ENCODE measurements around the gene TOPBP1.

TOPBP1 gene

DNA sequence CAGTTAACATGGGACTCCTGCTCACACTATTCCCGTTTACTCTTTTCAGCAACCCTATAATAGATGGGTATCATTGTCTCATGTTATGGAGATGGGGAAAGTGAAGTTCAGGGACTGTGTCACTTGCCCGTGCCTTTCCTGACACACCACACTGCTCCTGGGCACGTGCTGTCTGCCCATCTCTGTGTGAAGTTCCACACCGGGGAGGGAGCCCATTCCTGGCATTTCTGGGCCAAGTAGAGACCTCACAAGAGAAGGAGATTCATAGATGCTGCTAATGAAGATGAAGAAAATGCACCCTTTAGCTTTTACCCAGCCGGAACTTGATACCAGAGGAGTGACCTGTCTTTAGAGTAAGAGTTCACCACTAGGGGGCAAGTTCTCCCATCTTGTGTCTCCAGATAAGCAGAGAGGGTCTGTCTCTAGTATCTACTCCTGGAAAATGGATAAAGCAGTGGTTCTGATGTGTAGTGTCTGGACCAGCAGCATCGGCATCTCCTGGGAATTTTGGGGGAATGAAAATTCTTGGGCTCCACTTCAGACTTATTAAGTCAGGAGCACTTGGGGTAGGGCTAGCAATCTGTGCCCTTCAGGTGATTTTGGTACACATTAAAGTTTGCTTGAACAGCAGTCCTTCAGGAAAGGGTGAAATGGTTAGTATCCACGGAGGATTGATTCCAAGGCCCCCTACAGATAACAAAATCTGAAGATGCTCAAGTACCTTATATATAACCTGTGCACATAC lies 2.0 kb upstream of the TOPBP1 start:
- no peak for TF ChIP-seq POLR2AphosphoS5 (IDR thresholded peaks at IDR 0.05; ENCODE audit: low read depth, low read length)
- TF ChIP-seq, protein P1, sequence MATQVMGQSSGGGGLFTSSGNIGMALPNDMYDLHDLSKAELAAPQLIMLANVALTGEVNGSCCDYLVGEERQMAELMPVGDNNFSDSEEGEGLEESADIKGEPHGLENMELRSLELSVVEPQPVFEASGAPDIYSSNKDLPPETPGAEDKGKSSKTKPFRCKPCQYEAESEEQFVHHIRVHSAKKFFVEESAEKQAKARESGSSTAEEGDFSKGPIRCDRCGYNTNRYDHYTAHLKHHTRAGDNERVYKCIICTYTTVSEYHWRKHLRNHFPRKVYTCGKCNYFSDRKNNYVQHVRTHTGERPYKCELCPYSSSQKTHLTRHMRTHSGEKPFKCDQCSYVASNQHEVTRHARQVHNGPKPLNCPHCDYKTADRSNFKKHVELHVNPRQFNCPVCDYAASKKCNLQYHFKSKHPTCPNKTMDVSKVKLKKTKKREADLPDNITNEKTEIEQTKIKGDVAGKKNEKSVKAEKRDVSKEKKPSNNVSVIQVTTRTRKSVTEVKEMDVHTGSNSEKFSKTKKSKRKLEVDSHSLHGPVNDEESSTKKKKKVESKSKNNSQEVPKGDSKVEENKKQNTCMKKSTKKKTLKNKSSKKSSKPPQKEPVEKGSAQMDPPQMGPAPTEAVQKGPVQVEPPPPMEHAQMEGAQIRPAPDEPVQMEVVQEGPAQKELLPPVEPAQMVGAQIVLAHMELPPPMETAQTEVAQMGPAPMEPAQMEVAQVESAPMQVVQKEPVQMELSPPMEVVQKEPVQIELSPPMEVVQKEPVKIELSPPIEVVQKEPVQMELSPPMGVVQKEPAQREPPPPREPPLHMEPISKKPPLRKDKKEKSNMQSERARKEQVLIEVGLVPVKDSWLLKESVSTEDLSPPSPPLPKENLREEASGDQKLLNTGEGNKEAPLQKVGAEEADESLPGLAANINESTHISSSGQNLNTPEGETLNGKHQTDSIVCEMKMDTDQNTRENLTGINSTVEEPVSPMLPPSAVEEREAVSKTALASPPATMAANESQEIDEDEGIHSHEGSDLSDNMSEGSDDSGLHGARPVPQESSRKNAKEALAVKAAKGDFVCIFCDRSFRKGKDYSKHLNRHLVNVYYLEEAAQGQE (IDR thresholded peaks at IDR 0.05; ENCODE audit: insufficient read depth in 1 of 2, low read depth in 2 of 2, low read length in 2 of 2): no peak
- no peak for TF ChIP-seq FOXP2 (optimal IDR thresholded peaks at IDR 0.05; ENCODE audit: borderline replicate concordance, extremely low read depth, extremely low read length, insufficient read depth)
- no peak for TF ChIP-seq TAF1 (IDR thresholded peaks at IDR 0.05; ENCODE audit: borderline replicate concordance, insufficient read depth, low read length)
- no peak for TF ChIP-seq SIN3A (IDR thresholded peaks at IDR 0.05; ENCODE audit: borderline replicate concordance, insufficient read depth, low read length)

DNA sequence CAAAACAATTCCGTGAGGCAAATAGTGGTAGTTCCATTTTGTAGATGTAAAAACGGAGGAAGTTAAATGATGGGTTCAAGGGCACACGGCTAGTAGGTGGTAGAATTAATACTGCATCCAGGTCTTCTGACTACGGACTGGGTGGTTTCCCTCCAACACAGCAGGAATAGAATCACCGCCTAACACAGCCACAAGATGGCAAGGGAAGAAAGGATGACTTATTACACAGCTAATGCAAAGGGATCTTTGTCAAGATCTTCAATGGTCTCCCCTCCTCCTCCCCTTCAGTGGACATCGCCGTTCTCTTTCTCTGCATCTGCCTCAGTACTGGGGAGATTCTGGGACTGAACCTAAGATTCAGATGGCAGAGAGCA lies 524 bp upstream of the TOPBP1 start:
- no peak for TF ChIP-seq FOXP2 (optimal IDR thresholded peaks at IDR 0.05; ENCODE audit: borderline replicate concordance, extremely low read depth, extremely low read length, insufficient read depth)

DNA sequence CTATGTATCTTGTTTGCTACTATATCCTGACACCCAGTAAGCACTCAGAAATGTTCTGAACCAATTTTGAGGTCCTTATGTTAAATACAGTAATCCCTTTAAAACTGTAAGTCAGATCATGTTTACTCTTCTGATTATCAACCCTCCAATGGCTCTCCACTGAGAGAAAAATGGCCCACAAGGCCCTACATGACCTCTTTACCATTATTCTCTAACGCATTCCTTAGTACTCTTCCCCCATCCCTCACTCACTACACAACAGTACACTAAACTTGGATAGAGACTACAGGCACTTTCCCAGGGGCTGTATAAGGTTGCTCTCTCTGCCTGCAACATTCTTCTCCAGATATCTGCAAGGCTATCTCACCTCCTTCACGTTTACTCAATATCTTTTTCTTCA lies 1.9 kb downstream of the TOPBP1 start:
- no peak for TF ChIP-seq POLR2AphosphoS5 (IDR thresholded peaks at IDR 0.05; ENCODE audit: low read depth, low read length)
- no peak for TF ChIP-seq FOXP2 (optimal IDR thresholded peaks at IDR 0.05; ENCODE audit: borderline replicate concordance, extremely low read depth, extremely low read length, insufficient read depth)
- no peak for TF ChIP-seq SIN3A (IDR thresholded peaks at IDR 0.05; ENCODE audit: borderline replicate concordance, insufficient read depth, low read length)
- TF ChIP-seq, protein P1 (IDR thresholded peaks at IDR 0.05; ENCODE audit: insufficient read depth in 1 of 2, low read depth in 2 of 2, low read length in 2 of 2): no peak
- TF ChIP-seq TAF1 (IDR thresholded peaks at IDR 0.05; ENCODE audit: borderline replicate concordance, insufficient read depth, low read length): no peak

DNA sequence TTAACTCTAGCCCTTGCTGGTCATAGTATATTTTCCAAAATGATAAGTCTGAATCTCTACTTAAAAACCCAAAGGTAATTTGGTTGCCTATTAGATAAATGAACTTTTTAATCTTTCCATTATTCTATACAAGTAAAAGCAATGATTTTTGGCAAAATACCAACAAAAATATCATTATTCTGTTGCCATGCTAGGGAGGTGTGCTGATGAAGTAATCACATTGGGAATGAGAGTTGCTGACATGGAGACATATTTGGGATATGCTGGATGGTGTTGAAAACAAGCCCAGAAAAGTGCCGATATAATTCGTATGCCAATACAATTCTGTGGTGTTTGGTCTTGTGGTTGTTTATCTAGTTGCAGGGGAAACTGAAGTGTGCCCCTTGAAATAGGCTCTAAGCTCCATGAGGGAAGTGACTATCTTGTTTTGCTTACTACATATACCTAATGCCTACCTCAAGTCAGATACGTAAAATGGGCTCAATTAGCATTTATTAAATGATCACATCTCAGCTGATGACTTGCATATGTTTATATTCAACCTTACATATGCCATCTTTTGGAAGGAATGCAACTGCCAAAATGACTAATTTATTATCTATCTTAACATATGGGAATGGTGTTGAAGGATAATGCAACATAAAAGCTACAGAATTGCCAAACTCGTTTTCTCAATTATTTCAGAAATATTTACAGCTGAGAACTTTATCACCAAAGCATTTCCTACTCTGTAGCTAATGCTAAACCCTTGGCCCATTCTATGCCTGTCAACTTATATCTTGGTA lies 5.8 kb downstream of the TOPBP1 start:
- TF ChIP-seq TAF1 (IDR thresholded peaks at IDR 0.05; ENCODE audit: borderline replicate concordance, insufficient read depth, low read length): no peak
- no peak for TF ChIP-seq POLR2AphosphoS5 (IDR thresholded peaks at IDR 0.05; ENCODE audit: low read depth, low read length)
- TF ChIP-seq SIN3A (IDR thresholded peaks at IDR 0.05; ENCODE audit: borderline replicate concordance, insufficient read depth, low read length): no peak
- no peak for TF ChIP-seq FOXP2 (optimal IDR thresholded peaks at IDR 0.05; ENCODE audit: borderline replicate concordance, extremely low read depth, extremely low read length, insufficient read depth)

DNA sequence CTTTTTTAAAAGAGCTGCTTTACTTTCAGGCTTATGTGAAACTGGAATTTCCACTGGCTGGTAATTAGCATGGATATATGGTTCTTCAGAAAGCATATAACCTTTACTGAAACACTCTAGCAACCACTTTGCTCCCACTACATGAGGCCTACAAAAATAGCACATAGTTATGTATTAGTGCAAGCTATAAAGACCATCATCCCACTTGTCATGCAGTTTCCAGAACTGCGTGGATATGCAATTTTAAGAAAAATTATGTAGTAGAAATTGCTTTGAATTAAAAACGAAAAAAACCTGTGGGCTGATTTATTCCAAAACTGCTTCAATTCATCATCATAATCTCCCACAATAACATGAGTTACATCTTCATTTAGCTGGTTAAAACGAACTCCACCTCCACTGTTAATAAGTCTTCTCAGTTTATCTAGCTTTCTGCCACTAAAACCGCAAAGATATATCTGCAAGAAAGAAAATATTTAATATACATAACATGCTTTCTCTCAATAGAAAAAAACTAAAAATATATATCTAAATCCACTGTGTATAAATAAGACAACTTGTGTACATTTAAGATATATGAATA lies 12.2 kb downstream of the TOPBP1 start:
- no peak for TF ChIP-seq TAF1 (IDR thresholded peaks at IDR 0.05; ENCODE audit: borderline replicate concordance, insufficient read depth, low read length)
- TF ChIP-seq SIN3A (IDR thresholded peaks at IDR 0.05; ENCODE audit: borderline replicate concordance, insufficient read depth, low read length): no peak
- TF ChIP-seq FOXP2 (optimal IDR thresholded peaks at IDR 0.05; ENCODE audit: borderline replicate concordance, extremely low read depth, extremely low read length, insufficient read depth): no peak
- TF ChIP-seq POLR2AphosphoS5 (IDR thresholded peaks at IDR 0.05; ENCODE audit: low read depth, low read length): no peak
- TF ChIP-seq, protein P1 (IDR thresholded peaks at IDR 0.05; ENCODE audit: insufficient read depth in 1 of 2, low read depth in 2 of 2, low read length in 2 of 2): no peak
